ENCODE results near the gene VPS4B. TPM values are rescaled to one million over a fixed set of nuclear protein-coding genes. Genes with fewer than 3 reads are reported as not detected.

Gene VPS4B
- total and polyA plus RNA-seq, 2 donors (not counting 3 experiments of a cell fraction or from before 2014, with no cell fraction given), result 10.5 to 54.7 TPM

DNA sequence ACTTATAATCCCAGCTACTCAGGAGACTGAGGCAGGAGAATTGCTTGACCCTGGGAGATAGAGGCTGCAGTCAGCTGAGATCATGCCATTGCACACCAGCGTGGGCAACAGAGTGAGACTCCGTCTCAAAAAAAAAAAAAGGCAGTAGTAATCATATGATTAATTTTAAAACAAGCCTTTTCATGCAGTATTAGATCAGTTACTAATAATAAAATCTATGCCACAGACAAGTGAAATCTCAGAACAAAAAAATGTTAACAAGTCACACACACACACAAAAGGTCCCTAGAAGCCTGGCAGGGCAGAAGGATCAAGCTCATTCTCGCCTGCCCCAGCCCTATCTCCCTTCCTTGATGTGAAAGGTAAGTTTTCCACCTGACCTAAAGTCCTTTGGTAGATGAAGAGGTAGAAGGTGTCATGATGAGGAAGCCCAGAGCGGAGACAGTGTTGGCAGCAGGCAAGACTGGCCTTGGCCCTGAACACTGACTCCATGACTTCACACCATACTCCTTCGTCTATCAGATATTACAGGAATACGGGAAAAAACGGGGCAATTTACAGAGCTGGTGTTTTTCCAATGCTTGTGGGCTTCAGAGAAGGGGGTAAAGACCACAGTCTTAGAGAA lies 65.9 kb downstream of the VPS4B start:
- no peaks in the 10 kb centered on the region for H3K4me1 ChIP-seq (ENCODE audit: control insufficient read depth, extremely low read depth, insufficient read depth, low read length)
- H2AFZ ChIP-seq (ENCODE audit: low read depth, low read length), result no peak overlapping the region
- no peak overlapping the region for H3K9ac ChIP-seq (replicated peaks; ENCODE audit: extremely low read depth, insufficient read depth, low read length)
- H3K9me1 ChIP-seq (replicated peaks; ENCODE audit: control insufficient read depth, extremely low read depth, insufficient read depth, low read length), result no peaks in the 10 kb centered on the region
- dilution Hi-C loops (cut with MboI; ENCODE audit: extremely low pct_ligation_motif_present, low sequenced_read_pairs), result no loop called here
- BruUV-seq (replicated peaks), result no TSS peak
- H3K4me2 ChIP-seq (ENCODE audit: insufficient read depth, low read length), result no peak overlapping the region
- no peaks in the 10 kb centered on the region for H3K9me3 ChIP-seq (replicated peaks; ENCODE audit: control insufficient read depth, insufficient read depth, low read length)
- no peaks in the 10 kb centered on the region for H3K27me3 ChIP-seq (ENCODE audit: control insufficient read depth in 2 of 2, insufficient read depth in 2 of 2, low read length in 2 of 2)
- ChIA-PET CTCF (interaction anchor here (1.0 kb wide), 1 partner anchor 9 kb away, joined by 3 read pairs; no protein-coding TSS in a partner anchor), POLR2A (interaction anchor here (0.8 kb wide), 1 partner anchor 11 kb away, joined by 3 read pairs; no protein-coding TSS in a partner anchor)
- peaks cover 11 to 22% of the 10 kb centered on the region in 2 experiments for H3K36me3 ChIP-seq (ENCODE audit: control insufficient read depth in 2 of 2, extremely low read depth in 1 of 2, insufficient read depth in 2 of 2, low read length in 2 of 2)
- TF ChIP-seq MAX (IDR thresholded peaks at IDR 0.05; ENCODE audit: insufficient read depth, insufficient read length), result no peak
- TF ChIP-seq, protein P1, sequence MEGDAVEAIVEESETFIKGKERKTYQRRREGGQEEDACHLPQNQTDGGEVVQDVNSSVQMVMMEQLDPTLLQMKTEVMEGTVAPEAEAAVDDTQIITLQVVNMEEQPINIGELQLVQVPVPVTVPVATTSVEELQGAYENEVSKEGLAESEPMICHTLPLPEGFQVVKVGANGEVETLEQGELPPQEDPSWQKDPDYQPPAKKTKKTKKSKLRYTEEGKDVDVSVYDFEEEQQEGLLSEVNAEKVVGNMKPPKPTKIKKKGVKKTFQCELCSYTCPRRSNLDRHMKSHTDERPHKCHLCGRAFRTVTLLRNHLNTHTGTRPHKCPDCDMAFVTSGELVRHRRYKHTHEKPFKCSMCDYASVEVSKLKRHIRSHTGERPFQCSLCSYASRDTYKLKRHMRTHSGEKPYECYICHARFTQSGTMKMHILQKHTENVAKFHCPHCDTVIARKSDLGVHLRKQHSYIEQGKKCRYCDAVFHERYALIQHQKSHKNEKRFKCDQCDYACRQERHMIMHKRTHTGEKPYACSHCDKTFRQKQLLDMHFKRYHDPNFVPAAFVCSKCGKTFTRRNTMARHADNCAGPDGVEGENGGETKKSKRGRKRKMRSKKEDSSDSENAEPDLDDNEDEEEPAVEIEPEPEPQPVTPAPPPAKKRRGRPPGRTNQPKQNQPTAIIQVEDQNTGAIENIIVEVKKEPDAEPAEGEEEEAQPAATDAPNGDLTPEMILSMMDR (IDR thresholded peaks at IDR 0.05; ENCODE audit: extremely low read depth in 1 of 2, insufficient read depth in 1 of 2, low read depth in 1 of 2, low read length in 2 of 2), result no peak
- TF ChIP-seq GATA2 (IDR thresholded peaks at IDR 0.05; ENCODE audit: insufficient read depth, insufficient read length, low read depth, low read length), result no peak
- TF ChIP-seq POLR2AphosphoS5 (IDR thresholded peaks at IDR 0.05; ENCODE audit: insufficient read depth, low read depth, low read length), result no peak
- TF ChIP-seq JUN (IDR thresholded peaks at IDR 0.05; ENCODE audit: borderline replicate concordance, insufficient read depth, insufficient read length, low read depth), result no peak
- TF ChIP-seq POLR2A (IDR thresholded peaks at IDR 0.05; ENCODE audit: low read depth, low read length), result no peak
- no peak for TF ChIP-seq EZH2 (IDR thresholded peaks at IDR 0.05; ENCODE audit: borderline replicate concordance, low read depth, low read length, severe bottlenecking)
- TF ChIP-seq FOS (IDR thresholded peaks at IDR 0.05; ENCODE audit: borderline replicate concordance, insufficient read depth, low read length), result no peak
- no peak for TF ChIP-seq MYC (IDR thresholded peaks at IDR 0.05; ENCODE audit: low read depth, low read length)
- intact Hi-C loops (cut with micrococcal nuclease), result no loop called here
- no peaks in the 10 kb centered on the region for H3K79me2 ChIP-seq (ENCODE audit: control insufficient read depth, insufficient read depth, low read length)
- DNase-seq (ENCODE audit: low read depth, low spot score) (no peak), FAIRE-seq (no peak)
- H3K4me3 ChIP-seq (replicated peaks in 1 of 3; ENCODE audit: insufficient read depth in 1 of 3, low read depth in 1 of 3, low read length in 3 of 3), result no peak overlapping the region
- H4K20me1 ChIP-seq (replicated peaks; ENCODE audit: control insufficient read depth, extremely low read depth, insufficient read depth, low read length), result no peaks in the 10 kb centered on the region
- no peak overlapping the region for H3K27ac ChIP-seq (ENCODE audit: insufficient read depth, low read depth, low read length)
